Glutamatergic neuron (in vitro differentiated cells): ENCODE measurements around the gene ATOH7. TPM values are rescaled to one million over a fixed set of nuclear protein-coding genes. Genes with fewer than 3 reads are reported as not detected.
"Not testable (repeated sequence)": the region's sequence is repeated elsewhere in the genome, so short reads cannot be mapped to it uniquely, and the experiment has no call there.

ENCODE experiments used
- DNase-seq: peaks from one replicate; pipeline ENCODE4 v3.0.0; 2022
- H3K27ac Mint-ChIP-seq: one replicate; pipeline ENCODE4 v1.8.0; 2020; ENCODE audit warnings: mild to moderate bottlenecking, mixed read lengths, inconsistent platforms; ENCODE audit not compliant: unreplicated experiment
- H3K27me3 Mint-ChIP-seq: one replicate; pipeline ENCODE4 v1.8.0; 2020; ENCODE audit warnings: mild to moderate bottlenecking, moderate library complexity, mixed read lengths, inconsistent platforms; ENCODE audit not compliant: unreplicated experiment
- H3K36me3 Mint-ChIP-seq: one replicate; pipeline ENCODE4 v1.8.0; 2020; ENCODE audit warnings: mild to moderate bottlenecking, mixed read lengths, inconsistent platforms; ENCODE audit not compliant: unreplicated experiment
- H3K4me1 Mint-ChIP-seq: one replicate; pipeline ENCODE4 v1.8.0; 2020; ENCODE audit warnings: mild to moderate bottlenecking, low read depth, mixed read lengths, inconsistent platforms; ENCODE audit not compliant: unreplicated experiment
- H3K4me3 Mint-ChIP-seq: one replicate; pipeline ENCODE4 v1.8.0; 2020; ENCODE audit warnings: mild to moderate bottlenecking, mixed read lengths, inconsistent platforms; ENCODE audit not compliant: unreplicated experiment
- H3K9me3 Mint-ChIP-seq: one replicate; pipeline ENCODE4 v1.8.0; 2020; ENCODE audit warnings: mild to moderate bottlenecking, moderate library complexity, mixed read lengths, inconsistent platforms; ENCODE audit not compliant: unreplicated experiment
- CTCF ChIP-seq: fragments of 200-600 bp; sonication (generic); IDR thresholded peaks from one replicate; pipeline ENCODE4 v1.5.0; 2021; ENCODE audit not compliant: partially characterized antibody, unreplicated experiment
- total RNA-seq: library from RNA; stranded (reverse); fragmentation: NEBNext Ultra II Directional; extraction: Animal tissue kit (Norgen Biotek cat#: 25700); gene quantifications from one replicate; pipeline ENCODE4 v1.2.1, GENCODE V29; 2021; ENCODE audit not compliant: unreplicated experiment

The ATOH7 gene
- total RNA-seq, 1 donor from 2014 or later = 0.86 TPM

GRCh38 chr10:68251625-68252495, 19.9 kb upstream of the ATOH7 start:
- H3K4me1 Mint-ChIP-seq = peaks cover 34% of the 10 kb centered on the region
- H3K36me3 Mint-ChIP-seq = no peaks in the 10 kb centered on the region
- peaks cover 4% of the 10 kb centered on the region for H3K9me3 Mint-ChIP-seq
- H3K4me3 Mint-ChIP-seq = peak overlapping the region; percentile 8
- peaks cover 9% of the 10 kb centered on the region for H3K27me3 Mint-ChIP-seq
- no peak for DNase-seq
- H3K27ac Mint-ChIP-seq = peak overlapping the region; percentile 23
- no peak for TF ChIP-seq CTCF

GRCh38 chr10:68251151-68251550, 19.2 kb upstream of the ATOH7 start:
- H3K4me3 Mint-ChIP-seq = peak overlapping the region; percentile 58
- peak overlapping the region; percentile 77 for H3K27ac Mint-ChIP-seq
- peak; percentile 68 for DNase-seq
- no peak for TF ChIP-seq CTCF
- peaks cover 9% of the 10 kb centered on the region for H3K27me3 Mint-ChIP-seq
- H3K9me3 Mint-ChIP-seq = peaks cover 4% of the 10 kb centered on the region
- no peaks in the 10 kb centered on the region for H3K36me3 Mint-ChIP-seq
- peaks cover 34% of the 10 kb centered on the region for H3K4me1 Mint-ChIP-seq

- Mint-ChIP-seq H3K4me3 (no peak overlapping the region), H3K36me3 (no peaks in the 10 kb centered on the region), H3K27ac (no peak overlapping the region), H3K4me1 (peaks cover 34% of the 10 kb centered on the region), H3K27me3 (peaks cover 9% of the 10 kb centered on the region), H3K9me3 (peaks cover 4% of the 10 kb centered on the region)
- DNase-seq = no peak
- TF ChIP-seq CTCF = no peak
Observed at GRCh38 chr10:68249297-68249696, 17.4 kb upstream of the ATOH7 start.

- DNase-seq = no peak
- Mint-ChIP-seq H3K4me3 (no peak overlapping the region), H3K27ac (no peak overlapping the region), H3K4me1 (peaks cover 31% of the 10 kb centered on the region), H3K9me3 (peaks cover 4% of the 10 kb centered on the region), H3K27me3 (peaks cover 8% of the 10 kb centered on the region), H3K36me3 (no peaks in the 10 kb centered on the region)
- TF ChIP-seq CTCF = no peak
Observed at GRCh38 chr10:68247931-68248330, 16.0 kb upstream of the ATOH7 start.

- not testable (repeated sequence) for DNase-seq, H3K27me3 Mint-ChIP-seq, H3K27ac Mint-ChIP-seq, H3K4me3 Mint-ChIP-seq, H3K36me3 Mint-ChIP-seq, H3K9me3 Mint-ChIP-seq
- H3K4me1 Mint-ChIP-seq = peaks cover 20% of the 10 kb centered on the region
Observed at GRCh38 chr10:68246397-68246796, 14.5 kb upstream of the ATOH7 start.
